ENCODE results near the gene CSNK1A1L.

DNA sequence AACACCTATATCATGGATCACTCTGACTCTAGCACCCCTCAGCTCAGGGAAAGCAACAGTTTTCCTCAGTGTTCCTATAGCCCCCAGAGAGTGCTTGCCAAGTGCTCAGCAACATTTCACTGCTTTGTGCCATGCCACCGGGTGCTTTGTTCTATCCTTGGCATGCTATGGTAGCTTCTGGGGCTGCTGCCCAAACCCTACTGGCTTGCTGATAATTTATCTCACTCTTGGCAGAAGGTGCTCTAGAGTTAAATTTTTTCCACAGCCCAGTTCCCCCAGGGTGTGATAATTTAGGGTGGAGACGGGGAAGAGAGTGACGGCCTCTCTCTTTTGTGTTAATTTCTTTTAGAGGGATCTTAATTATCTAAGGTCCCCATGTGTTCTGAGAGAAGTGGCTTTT lies 12.6 kb upstream of the CSNK1A1L start:
- no peak for TF ChIP-seq ATF7 (IDR thresholded peaks at IDR 0.05)
- TF ChIP-seq ATF7 (CRISPR knock-in tag; IDR thresholded peaks at IDR 0.05) = no peak
- TF ChIP-seq ZNF3 (CRISPR knock-in tag; IDR thresholded peaks at IDR 0.05) = no peak
- TF ChIP-seq, protein P1, sequence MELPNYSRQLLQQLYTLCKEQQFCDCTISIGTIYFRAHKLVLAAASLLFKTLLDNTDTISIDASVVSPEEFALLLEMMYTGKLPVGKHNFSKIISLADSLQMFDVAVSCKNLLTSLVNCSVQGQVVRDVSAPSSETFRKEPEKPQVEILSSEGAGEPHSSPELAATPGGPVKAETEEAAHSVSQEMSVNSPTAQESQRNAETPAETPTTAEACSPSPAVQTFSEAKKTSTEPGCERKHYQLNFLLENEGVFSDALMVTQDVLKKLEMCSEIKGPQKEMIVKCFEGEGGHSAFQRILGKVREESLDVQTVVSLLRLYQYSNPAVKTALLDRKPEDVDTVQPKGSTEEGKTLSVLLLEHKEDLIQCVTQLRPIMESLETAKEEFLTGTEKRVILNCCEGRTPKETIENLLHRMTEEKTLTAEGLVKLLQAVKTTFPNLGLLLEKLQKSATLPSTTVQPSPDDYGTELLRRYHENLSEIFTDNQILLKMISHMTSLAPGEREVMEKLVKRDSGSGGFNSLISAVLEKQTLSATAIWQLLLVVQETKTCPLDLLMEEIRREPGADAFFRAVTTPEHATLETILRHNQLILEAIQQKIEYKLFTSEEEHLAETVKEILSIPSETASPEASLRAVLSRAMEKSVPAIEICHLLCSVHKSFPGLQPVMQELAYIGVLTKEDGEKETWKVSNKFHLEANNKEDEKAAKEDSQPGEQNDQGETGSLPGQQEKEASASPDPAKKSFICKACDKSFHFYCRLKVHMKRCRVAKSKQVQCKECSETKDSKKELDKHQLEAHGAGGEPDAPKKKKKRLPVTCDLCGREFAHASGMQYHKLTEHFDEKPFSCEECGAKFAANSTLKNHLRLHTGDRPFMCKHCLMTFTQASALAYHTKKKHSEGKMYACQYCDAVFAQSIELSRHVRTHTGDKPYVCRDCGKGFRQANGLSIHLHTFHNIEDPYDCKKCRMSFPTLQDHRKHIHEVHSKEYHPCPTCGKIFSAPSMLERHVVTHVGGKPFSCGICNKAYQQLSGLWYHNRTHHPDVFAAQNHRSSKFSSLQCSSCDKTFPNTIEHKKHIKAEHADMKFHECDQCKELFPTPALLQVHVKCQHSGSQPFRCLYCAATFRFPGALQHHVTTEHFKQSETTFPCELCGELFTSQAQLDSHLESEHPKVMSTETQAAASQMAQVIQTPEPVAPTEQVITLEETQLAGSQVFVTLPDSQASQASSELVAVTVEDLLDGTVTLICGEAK (IDR thresholded peaks at IDR 0.05) = no peak
- TF ChIP-seq, protein P1 (CRISPR knock-in tag; IDR thresholded peaks at IDR 0.05) = no peak
- TF ChIP-seq RARA (CRISPR knock-in tag; IDR thresholded peaks at IDR 0.05) = no peak
- TF ChIP-seq, protein P2, sequence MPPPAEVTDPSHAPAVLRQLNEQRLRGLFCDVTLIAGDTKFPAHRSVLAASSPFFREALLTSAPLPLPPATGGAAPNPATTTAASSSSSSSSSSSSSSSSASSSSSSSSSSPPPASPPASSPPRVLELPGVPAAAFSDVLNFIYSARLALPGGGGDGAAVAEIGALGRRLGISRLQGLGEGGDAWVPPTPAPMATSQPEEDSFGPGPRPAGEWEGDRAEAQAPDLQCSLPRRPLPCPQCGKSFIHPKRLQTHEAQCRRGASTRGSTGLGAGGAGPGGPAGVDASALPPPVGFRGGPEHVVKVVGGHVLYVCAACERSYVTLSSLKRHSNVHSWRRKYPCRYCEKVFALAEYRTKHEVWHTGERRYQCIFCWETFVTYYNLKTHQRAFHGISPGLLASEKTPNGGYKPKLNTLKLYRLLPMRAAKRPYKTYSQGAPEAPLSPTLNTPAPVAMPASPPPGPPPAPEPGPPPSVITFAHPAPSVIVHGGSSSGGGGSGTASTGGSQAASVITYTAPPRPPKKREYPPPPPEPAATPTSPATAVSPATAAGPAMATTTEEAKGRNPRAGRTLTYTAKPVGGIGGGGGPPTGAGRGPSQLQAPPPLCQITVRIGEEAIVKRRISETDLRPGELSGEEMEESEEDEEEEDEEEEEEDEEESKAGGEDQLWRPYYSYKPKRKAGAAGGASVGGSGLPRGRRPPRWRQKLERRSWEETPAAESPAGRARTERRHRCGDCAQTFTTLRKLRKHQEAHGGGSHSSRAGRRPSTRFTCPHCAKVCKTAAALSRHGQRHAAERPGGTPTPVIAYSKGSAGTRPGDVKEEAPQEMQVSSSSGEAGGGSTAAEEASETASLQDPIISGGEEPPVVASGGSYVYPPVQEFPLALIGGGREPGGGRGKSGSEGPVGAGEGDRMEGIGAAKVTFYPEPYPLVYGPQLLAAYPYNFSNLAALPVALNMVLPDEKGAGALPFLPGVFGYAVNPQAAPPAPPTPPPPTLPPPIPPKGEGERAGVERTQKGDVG (CRISPR knock-in tag; IDR thresholded peaks at IDR 0.05; ENCODE audit: borderline replicate concordance) = no peak
- no peak for TF ChIP-seq MYNN (CRISPR knock-in tag; IDR thresholded peaks at IDR 0.05; ENCODE audit: low read depth)
- TF ChIP-seq ZNF589 (CRISPR knock-in tag; conservative IDR thresholded peaks at IDR 0.05) = no peak
- no peak for TF ChIP-seq ZNF569 (CRISPR knock-in tag; IDR thresholded peaks at IDR 0.05; ENCODE audit: borderline replicate concordance)
- TF ChIP-seq, protein P3, sequence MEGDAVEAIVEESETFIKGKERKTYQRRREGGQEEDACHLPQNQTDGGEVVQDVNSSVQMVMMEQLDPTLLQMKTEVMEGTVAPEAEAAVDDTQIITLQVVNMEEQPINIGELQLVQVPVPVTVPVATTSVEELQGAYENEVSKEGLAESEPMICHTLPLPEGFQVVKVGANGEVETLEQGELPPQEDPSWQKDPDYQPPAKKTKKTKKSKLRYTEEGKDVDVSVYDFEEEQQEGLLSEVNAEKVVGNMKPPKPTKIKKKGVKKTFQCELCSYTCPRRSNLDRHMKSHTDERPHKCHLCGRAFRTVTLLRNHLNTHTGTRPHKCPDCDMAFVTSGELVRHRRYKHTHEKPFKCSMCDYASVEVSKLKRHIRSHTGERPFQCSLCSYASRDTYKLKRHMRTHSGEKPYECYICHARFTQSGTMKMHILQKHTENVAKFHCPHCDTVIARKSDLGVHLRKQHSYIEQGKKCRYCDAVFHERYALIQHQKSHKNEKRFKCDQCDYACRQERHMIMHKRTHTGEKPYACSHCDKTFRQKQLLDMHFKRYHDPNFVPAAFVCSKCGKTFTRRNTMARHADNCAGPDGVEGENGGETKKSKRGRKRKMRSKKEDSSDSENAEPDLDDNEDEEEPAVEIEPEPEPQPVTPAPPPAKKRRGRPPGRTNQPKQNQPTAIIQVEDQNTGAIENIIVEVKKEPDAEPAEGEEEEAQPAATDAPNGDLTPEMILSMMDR (CRISPR knock-in tag; IDR thresholded peaks at IDR 0.05) = no peak
